Neural cell (in vitro differentiated cells): ENCODE data around the gene DNAJB6. TPM values are rescaled to one million over a fixed set of nuclear protein-coding genes. Genes with fewer than 3 reads are reported as not detected.

Experiments used
- H2AFZ ChIP-seq: fragments of 200-600, 300-800 bp; sonication (generic), shearing (Covaris generic); 2 replicates; pipeline ENCODE4 v1.6.0; 2014; ENCODE audit warnings: low read depth, mild to moderate bottlenecking, antibody characterized with exemption, low read length, moderate library complexity
- H3F3A ChIP-seq: fragments of 200-600 bp; shearing (Covaris generic); 2 replicates; pipeline ENCODE4 v1.6.1; 2016; ENCODE audit warnings: mild to moderate bottlenecking, moderate library complexity, mixed read lengths, antibody characterized with exemption, low read length; ENCODE audit not compliant: insufficient read depth, poor library complexity, severe bottlenecking
- H3K27ac ChIP-seq: fragments of 200-600, 300-800 bp; sonication (generic), shearing (Covaris generic); 2 replicates; pipeline ENCODE4 v1.5.1; 2014; ENCODE audit warnings: mild to moderate bottlenecking, low read length, moderate library complexity
- H3K27me3 ChIP-seq: fragments of 300-800, 200-600 bp; sonication (generic), shearing (Covaris generic); 2 replicates; pipeline ENCODE4 v1.6.0; 2014; ENCODE audit warnings: mild to moderate bottlenecking, low read depth, low read length, moderate library complexity; ENCODE audit not compliant: insufficient read depth
- H3K36me3 ChIP-seq: fragments of 300-800, 200-600 bp; sonication (generic), shearing (Covaris generic); 2 replicates; pipeline ENCODE4 v1.5.1; 2014; ENCODE audit warnings: mild to moderate bottlenecking, antibody characterized with exemption, low read length, moderate library complexity; ENCODE audit not compliant: insufficient read depth
- H3K4me2 ChIP-seq: fragments of 300-800, 200-600 bp; sonication (generic), shearing (Covaris generic); 2 replicates; pipeline ENCODE4 v1.6.0; 2014; ENCODE audit warnings: mild to moderate bottlenecking, low read length
- H3K4me3 ChIP-seq: fragments of 300-800, 200-600 bp; sonication (generic), shearing (Covaris generic); 2 replicates; pipeline ENCODE4 v1.5.1; 2014; ENCODE audit warnings: mild to moderate bottlenecking, low read length, moderate library complexity
- H3K79me2 ChIP-seq: fragments of 200-600 bp; shearing (Covaris generic); replicated peaks from 2 replicates; pipeline ENCODE4 v1.6.0; 2014; ENCODE audit warnings: mild to moderate bottlenecking, low read length, moderate library complexity; ENCODE audit not compliant: insufficient read depth
- H3K9ac ChIP-seq: fragments of 300-800, 200-600 bp; sonication (generic), shearing (Covaris generic); 2 replicates; pipeline ENCODE4 v1.6.1; 2016; ENCODE audit warnings: mild to moderate bottlenecking, low read length, mixed read lengths
- H3K9me2 ChIP-seq: fragments of 200-600 bp; shearing (Covaris generic); 2 replicates; pipeline ENCODE4 v1.6.1; 2016; ENCODE audit warnings: mild to moderate bottlenecking, low read length, mixed read lengths; ENCODE audit not compliant: insufficient read depth
- H3K9me3 ChIP-seq: fragments of 200-600, 300-800 bp; sonication (generic), shearing (Covaris generic); 2 replicates; pipeline ENCODE4 v1.6.1; 2016; ENCODE audit warnings: mild to moderate bottlenecking, mixed run types, low read length, moderate library complexity, mixed read lengths
- H4K20me1 ChIP-seq: fragments of 200-600 bp; shearing (Covaris generic); 2 replicates; pipeline ENCODE4 v1.6.1; 2016; ENCODE audit warnings: mild to moderate bottlenecking, mixed run types; ENCODE audit not compliant: insufficient read depth
- CTCF ChIP-seq: fragments of 450-650 bp; IDR thresholded peaks from 2 replicates; pipeline ENCODE4 v1.5.1; 2014; ENCODE audit warnings: antibody characterized with exemption, mild to moderate bottlenecking, moderate library complexity; ENCODE audit not compliant: poor library complexity, severe bottlenecking
- EP300 ChIP-seq: fragments of 450-650 bp; conservative IDR thresholded peaks from 2 replicates; pipeline ENCODE4 v1.6.1; 2014; ENCODE audit warnings: antibody characterized with exemption, mild to moderate bottlenecking, moderate library complexity; ENCODE audit not compliant: poor library complexity, severe bottlenecking
- EZH2 ChIP-seq: fragments of 200-600, 300-800 bp; shearing (Covaris generic), sonication (generic); IDR thresholded peaks from 2 replicates; pipeline ENCODE4 v1.6.1; 2014; ENCODE audit warnings: antibody characterized with exemption, low read length, borderline replicate concordance, mild to moderate bottlenecking; ENCODE audit not compliant: insufficient read depth, poor library complexity, severe bottlenecking
- MXI1 ChIP-seq: fragments of 450-650 bp; conservative IDR thresholded peaks from 2 replicates; pipeline ENCODE4 v1.6.1; 2014; ENCODE audit warnings: antibody characterized with exemption, mild to moderate bottlenecking; ENCODE audit not compliant: poor library complexity, severe bottlenecking
- POLR2AphosphoS5 ChIP-seq: IDR thresholded peaks from 2 replicates; pipeline ENCODE4 v1.6.1; 2012
- RAD21 ChIP-seq: fragments of 450-650 bp; conservative IDR thresholded peaks from 2 replicates; pipeline ENCODE4 v1.6.1; 2014; ENCODE audit warnings: antibody characterized with exemption, mild to moderate bottlenecking, moderate library complexity
- REST ChIP-seq: IDR thresholded peaks from 2 replicates; pipeline ENCODE4 v1.6.1; 2012; ENCODE audit warnings: borderline replicate concordance
- SMC3 ChIP-seq: fragments of 450-650 bp; conservative IDR thresholded peaks from 2 replicates; pipeline ENCODE4 v1.6.1; 2014; ENCODE audit warnings: antibody characterized with exemption, mild to moderate bottlenecking, moderate library complexity; ENCODE audit not compliant: poor library complexity
- TAF1 ChIP-seq: IDR thresholded peaks from 2 replicates; pipeline ENCODE4 v1.6.1; 2012; ENCODE audit warnings: low read depth
- polyA plus RNA-seq: library from polyadenylated mRNA; depleted of rRNA; stranded (reverse); fragments of >200 nt; gene quantifications from 2 replicates; pipeline ENCODE4 v1.2.3, GENCODE V29; 2014

Gene DNAJB6
- polyA plus RNA-seq, 1 donor from 2014 or later, result 427 TPM

GRCh38 chr7:157309988-157310668, 26.7 kb upstream of the DNAJB6 start:
- Histone ChIP-seq H3K4me2 (no peak overlapping the region), H3K79me2 (no peaks in the 10 kb centered on the region), H4K20me1 (no peaks in the 10 kb centered on the region), H3K4me3 (no peak overlapping the region), H2AFZ (no peak overlapping the region), H3K27ac (no peak overlapping the region), H3K9me3 (no peaks in the 10 kb centered on the region), H3K9ac (no peak overlapping the region), H3K36me3 (no peaks in the 10 kb centered on the region), H3K27me3 (no peaks in the 10 kb centered on the region), H3K9me2 (no peaks in the 10 kb centered on the region), H3F3A (no peaks in the 10 kb centered on the region)
- TF ChIP-seq POLR2AphosphoS5 (no peak), EP300 (no peak), TAF1 (no peak), CTCF (no peak), EZH2 (no peak), MXI1 (no peak), REST (no peak), RAD21 (no peak), SMC3 (no peak)

GRCh38 chr7:157310676-157311185, 26.1 kb upstream of the DNAJB6 start:
- Histone ChIP-seq H3K4me3 (no peak overlapping the region), H3K79me2 (no peaks in the 10 kb centered on the region)

More at GRCh38 chr7:157310676-157311185, 26.1 kb upstream of the DNAJB6 start:
- Histone ChIP-seq H3K9ac (no peak overlapping the region), H3K9me3 (no peaks in the 10 kb centered on the region), H2AFZ (no peak overlapping the region), H3K27me3 (no peaks in the 10 kb centered on the region), H3K36me3 (no peaks in the 10 kb centered on the region), H4K20me1 (no peaks in the 10 kb centered on the region), H3K27ac (no peak overlapping the region), H3K9me2 (no peaks in the 10 kb centered on the region), H3K4me2 (no peak overlapping the region), H3F3A (no peaks in the 10 kb centered on the region)
- TF ChIP-seq CTCF (no peak), SMC3 (no peak), POLR2AphosphoS5 (no peak), MXI1 (no peak), TAF1 (no peak), EZH2 (no peak), EP300 (no peak), REST (no peak), RAD21 (no peak)
